Fibroblast of villous mesenchyme (primary cell): ENCODE measurements around the gene IMPDH2. TPM values are rescaled to one million over a fixed set of nuclear protein-coding genes. Genes with fewer than 3 reads are reported as not detected.

Experiments
- DNase-seq: peaks from one replicate; pipeline ENCODE4 v3.0.0-alpha.2; 2010; ENCODE audit warnings: low read depth
- H3K4me3 ChIP-seq: 2 replicates; pipeline ENCODE4 v1.5.1; 2011; ENCODE audit warnings: low read depth, mild to moderate bottlenecking, low read length
- CTCF ChIP-seq: IDR thresholded peaks from 2 replicates; pipeline ENCODE4 v1.5.1; 2012; ENCODE audit warnings: low read depth, mild to moderate bottlenecking, low read length; ENCODE audit not compliant: insufficient read depth
- total RNA-seq: library from RNA; depleted of rRNA; stranded (reverse); fragments of >200 nt; gene quantifications from 2 replicates; pipeline ENCODE4 v1.2.3, GENCODE V29; 2012

IMPDH2 gene
- total RNA-seq, 1 donor, result 225 TPM

- H3K4me3 ChIP-seq, result peak overlapping the region; percentile 91
- no peak for TF ChIP-seq CTCF
- DNase-seq, result no peak
Measured at GRCh38 chr3:49022688-49023171, 6.5 kb downstream of the IMPDH2 start.

- DNase-seq, result peak; percentile 94
- H3K4me3 ChIP-seq, result peak within 1 kb of the TSS; percentile 91
- TF ChIP-seq CTCF, result peak; percentile 91
Measured at GRCh38 chr3:49021813-49022687, 7.1 kb downstream of the IMPDH2 start, which contains the start of gene NDUFAF3. Gene NDUFAF3 (plus strand): TSS chr3:49022121. CDS start chr3:49022145, 24 bp downstream.

GRCh38 chr3:49021213-49021812 is 7.9 kb downstream of the IMPDH2 start:
- DNase-seq, result peak; percentile 98
- H3K4me3 ChIP-seq, result peak overlapping the region; percentile 91
- TF ChIP-seq CTCF, result no peak

GRCh38 chr3:49020330-49021212 is 8.6 kb downstream of the IMPDH2 start:
- DNase-seq, result peak; percentile 16
- H3K4me3 ChIP-seq, result peak overlapping the region; percentile 91
- no peak for TF ChIP-seq CTCF

GRCh38 chr3:49019941-49020329 is 9.3 kb downstream of the IMPDH2 start:
- no peak for TF ChIP-seq CTCF
- DNase-seq, result peak; percentile 52
- peak overlapping the region; percentile 91 for H3K4me3 ChIP-seq

- peak overlapping the region; percentile 86 for H3K4me3 ChIP-seq
- peak; percentile 12 for DNase-seq
- no peak for TF ChIP-seq CTCF
Measured at GRCh38 chr3:49018707-49019006, 10.5 kb downstream of the IMPDH2 start.
